GM12872 (cell line): ENCODE measurements around the gene ZNRF1.

Source experiments
- CTCF ChIP-seq: IDR thresholded peaks from 3 replicates; pipeline ENCODE4 v1.5.1; 2011; ENCODE audit warnings: low read depth, mild to moderate bottlenecking, low read length, moderate library complexity; ENCODE audit not compliant: insufficient read depth

Gene ZNRF1

GRCh38 chr16:75065149-75065505 is 66.3 kb downstream of the ZNRF1 start:
- no peak for TF ChIP-seq CTCF

- no peak for TF ChIP-seq CTCF
Observed at GRCh38 chr16:75065521-75066149, 66.8 kb downstream of the ZNRF1 start.

- no peak for TF ChIP-seq CTCF
Observed at GRCh38 chr16:75066861-75067447, 68.1 kb downstream of the ZNRF1 start.

GRCh38 chr16:75068085-75069031 is 69.5 kb downstream of the ZNRF1 start:
- TF ChIP-seq CTCF, result no peak

GRCh38 chr16:75070012-75070841 is 71.4 kb downstream of the ZNRF1 start:
- TF ChIP-seq CTCF, result no peak

- no peak for TF ChIP-seq CTCF
Observed at GRCh38 chr16:75071621-75072020, 72.8 kb downstream of the ZNRF1 start.
